Smooth muscle cell of trachea (primary cell): Measurements from ENCODE around the gene IST1. TPM values are rescaled to one million over a fixed set of nuclear protein-coding genes. Genes with fewer than 3 reads are reported as not detected.

Experiments used
- total RNA-seq: library from RNA; depleted of rRNA; stranded (reverse); fragments of >200 nt; gene quantifications from 2 replicates; pipeline ENCODE4 v1.2.1, GENCODE V29; 2014

IST1 gene
- total RNA-seq = 206 and 207 TPM in 2 replicates

DNA sequence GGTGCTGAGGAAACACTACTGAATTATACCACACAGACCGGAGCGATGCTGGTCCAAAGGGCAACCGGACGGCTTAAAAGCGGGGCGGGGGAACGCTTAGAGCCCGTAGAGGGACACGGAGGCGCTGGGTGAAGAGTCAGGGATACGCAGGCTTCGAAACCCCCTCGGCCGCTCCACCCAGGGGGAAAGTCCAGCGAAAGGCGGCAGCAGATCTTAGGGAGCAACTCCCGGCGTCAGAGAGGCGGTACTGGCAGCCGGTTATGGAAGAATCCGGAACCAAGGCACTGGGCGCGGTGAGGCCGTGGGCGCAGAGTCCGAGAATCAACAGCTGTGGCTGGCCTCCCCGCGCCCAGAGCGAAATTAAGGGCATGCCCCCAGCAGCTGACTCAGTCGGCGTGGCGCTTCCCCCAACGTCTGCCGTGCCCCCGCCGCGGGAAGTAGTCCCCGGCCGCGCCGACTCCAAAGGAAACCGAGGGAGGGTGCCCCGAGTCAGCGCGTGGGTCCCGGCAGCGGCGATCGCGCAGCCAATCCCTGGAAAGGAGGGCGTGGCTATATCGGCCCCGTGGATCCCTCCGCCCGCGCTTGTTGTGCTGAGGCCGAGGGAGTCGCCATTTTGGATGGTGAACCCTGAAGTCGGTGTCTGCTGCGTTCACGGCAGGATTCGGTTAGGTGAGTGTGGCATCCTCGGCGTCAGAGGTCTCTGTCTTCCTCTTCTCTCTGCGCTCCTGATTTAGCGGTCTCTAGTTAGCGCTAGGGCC lies at the start of gene IST1:
Gene IST1, plus strand, starts transcription at position 611 of the 758 bp plus-strand sequence. CDS start 20,110 bp downstream, outside the sequence.

DNA sequence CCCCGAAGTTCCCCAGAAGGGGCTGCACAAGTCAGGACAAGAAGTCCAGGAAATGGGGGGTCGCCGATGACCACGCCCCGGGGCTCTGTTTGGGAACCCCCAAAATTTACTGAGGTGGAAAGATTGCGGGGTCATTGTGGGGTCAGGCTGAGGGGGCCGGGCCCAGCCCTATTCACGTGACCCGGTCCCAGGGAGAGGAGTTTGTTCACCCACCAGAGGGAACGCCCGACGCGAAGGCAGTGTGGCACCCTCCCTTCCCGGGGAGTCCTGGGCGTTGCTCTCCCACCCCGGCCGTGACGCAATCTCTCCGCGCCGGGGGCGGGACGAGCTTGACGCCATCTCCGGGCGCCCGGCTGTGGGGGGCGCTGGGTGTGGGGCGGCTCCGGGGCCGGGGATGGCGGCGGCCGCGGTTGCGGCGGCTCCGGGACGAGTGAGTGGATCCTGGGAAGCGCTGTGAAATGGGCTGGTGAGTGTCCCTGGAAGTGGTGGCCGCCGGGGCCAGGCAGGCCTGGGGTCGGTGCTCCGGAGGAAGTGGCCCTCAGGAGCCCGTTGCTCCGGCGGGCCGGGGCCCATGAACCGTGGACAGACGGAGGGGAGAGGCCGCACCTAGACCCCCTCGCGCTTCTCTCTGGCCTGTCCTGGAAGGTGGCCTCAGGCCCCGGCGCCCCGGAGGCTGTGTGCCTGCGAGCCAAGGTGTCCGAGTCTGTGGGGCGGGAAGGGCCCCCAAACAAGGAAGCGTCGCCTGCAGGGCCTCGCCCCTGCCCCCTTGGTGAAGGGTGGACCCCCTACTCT lies 49.5 kb upstream of the IST1 start, which contains the start of gene ATXN1L:
Gene ATXN1L, plus strand, starts transcription at position 338 of the 792 bp plus-strand sequence. CDS start 3,765 bp downstream, outside the sequence.

DNA sequence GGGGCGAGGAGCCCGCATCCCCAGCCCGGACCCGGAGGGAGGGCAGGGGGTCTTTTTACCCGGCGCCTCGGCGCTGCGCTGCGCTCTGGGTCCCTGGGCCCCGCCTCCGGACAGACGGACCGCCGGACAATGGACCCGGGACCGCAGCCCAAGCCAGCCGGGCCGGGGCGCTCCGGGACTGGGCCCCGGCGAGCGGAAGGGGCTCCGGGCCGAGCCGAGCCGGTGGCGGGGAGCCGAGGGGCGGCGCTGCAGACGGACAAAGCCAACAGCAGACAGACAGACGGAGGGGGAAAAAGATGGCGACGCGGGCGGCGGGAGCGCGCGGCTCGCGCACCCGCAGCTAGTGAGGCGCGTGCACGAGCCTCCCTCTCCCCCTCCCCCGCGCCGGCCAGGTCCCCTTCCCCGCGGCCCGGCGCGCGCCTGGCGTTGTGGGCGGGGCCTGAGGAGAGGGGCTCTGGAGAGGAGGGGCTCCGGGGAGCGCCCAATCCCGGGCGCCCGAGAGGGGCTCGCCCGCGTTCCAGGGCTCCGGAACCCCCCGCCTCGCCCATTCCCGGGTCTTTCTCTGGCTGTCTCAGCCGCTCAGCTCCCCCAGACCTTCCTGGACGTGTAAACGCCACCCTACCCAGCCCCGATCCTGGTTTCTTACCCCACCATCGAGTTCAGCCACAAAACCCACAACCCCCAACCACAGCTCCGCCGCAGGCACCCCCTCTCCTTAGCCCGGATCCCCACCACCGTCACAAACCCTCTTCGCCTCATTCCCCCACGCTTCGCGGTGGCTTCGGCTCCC lies 11.3 kb upstream of the IST1 start, which contains the start of gene ZNF821:
Gene ZNF821, minus strand, starts transcription at position 334 of the 790 bp plus-strand sequence. CDS start 4,236 bp downstream, outside the sequence.

Other genes starting within 250 kb of the IST1 start
- 7.7 and 7.8 TPM in 2 replicates for gene PHLPP2, start 170.8 kb upstream of the IST1 start, total RNA-seq
- gene AP1G1, start 86.7 kb upstream of the IST1 start, total RNA-seq = 76.6 and 78.1 TPM in 2 replicates
- gene ATXN1L, start 49.6 kb upstream of the IST1 start, total RNA-seq = 8.6 and 13.9 TPM in 2 replicates
- 4.1 and 4.6 TPM in 2 replicates for gene ZNF821, start 11.3 kb upstream of the IST1 start, total RNA-seq
- under 0.01 TPM in 1 of 2 replicates, not detected in the other for gene PKD1L3, start 104.9 kb downstream of the IST1 start, total RNA-seq
- gene DHODH, start 113.2 kb downstream of the IST1 start, total RNA-seq = 3.0 and 3.8 TPM in 2 replicates
- not detected in 2 replicates for gene HP, start 159.0 kb downstream of the IST1 start, total RNA-seq
- gene HPR, start 167.7 kb downstream of the IST1 start, total RNA-seq = not detected in 2 replicates
- 6.9 and 13.5 TPM in 2 replicates for gene TXNL4B, start 198.1 kb downstream of the IST1 start, total RNA-seq
- 54.3 and 92.8 TPM in 2 replicates for gene DHX38, start 198.3 kb downstream of the IST1 start, total RNA-seq